Activated CD8-positive, alpha-beta memory T cell treated with anti-CD3 and anti-CD28 coated beads for 36 hours (primary cell): Measurements from ENCODE around the gene SULF2. TPM values are rescaled to one million over a fixed set of nuclear protein-coding genes. Genes with fewer than 3 reads are reported as not detected.

Experiments used
- CTCF ChIA-PET: fragments of 350-600 bp; sonication (Branson Sonifier 250); formaldehyde crosslinking; loops from one replicate; lab custom pipeline; 2021; ENCODE audit warnings: antibody characterized with exemption; lab: Charles Lee
- POLR2A ChIA-PET: fragments of 350-600 bp; sonication (Branson Sonifier 250); formaldehyde crosslinking; loops from one replicate; lab custom pipeline; 2021; ENCODE audit warnings: antibody characterized with exemption; lab: Charles Lee
- total RNA-seq, 2 experiments: library from RNA; stranded (reverse); gene quantifications; one replicate each; pipeline ENCODE4 v1.2.3, GENCODE V29; 2021

Gene SULF2
- total RNA-seq, 2 experiments from 2014 or later, result 0.78 to 1.5 TPM

DNA sequence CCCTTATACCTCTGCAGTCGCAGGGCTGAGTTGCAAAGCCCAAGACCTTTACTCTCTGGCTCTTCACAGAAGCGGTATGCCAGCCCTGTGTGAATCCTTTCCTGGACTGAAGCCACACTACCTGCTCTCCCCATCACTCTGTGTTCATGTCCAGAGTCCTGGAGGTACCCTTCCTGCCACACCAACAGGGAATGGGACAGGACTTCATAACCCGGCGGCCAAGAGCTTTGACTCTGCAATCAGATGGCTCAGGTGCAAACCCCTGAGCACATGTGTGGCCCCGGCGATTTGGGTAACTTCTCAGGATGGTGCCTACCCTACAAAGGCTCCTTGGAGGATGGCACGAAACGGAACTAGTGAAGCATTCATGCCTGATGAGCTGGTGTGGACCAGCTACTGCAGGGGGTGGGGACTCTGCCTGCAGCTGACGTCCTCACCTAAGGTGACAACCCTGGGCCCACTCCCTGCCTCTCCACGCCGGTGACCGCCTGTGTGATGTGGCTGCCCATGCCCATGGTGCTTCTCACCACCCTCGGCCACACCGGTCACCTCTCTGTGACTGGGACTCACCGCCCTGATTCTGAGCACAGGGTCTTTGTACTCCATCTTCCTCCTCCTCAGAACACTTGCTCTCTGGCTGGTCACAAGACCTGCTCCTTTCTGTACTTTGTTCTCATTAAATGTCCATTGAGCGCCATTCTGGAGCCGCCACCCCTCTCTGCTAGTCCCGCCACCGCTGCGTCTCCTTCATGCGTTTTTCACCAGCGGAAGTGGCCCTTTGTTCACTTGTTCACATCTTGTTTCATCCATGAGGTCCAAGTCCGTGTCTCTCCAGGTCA lies 116.7 kb downstream of the SULF2 start:
- ChIA-PET POLR2A (no interaction called here), CTCF (interaction anchor here (1.2 kb wide), 1 partner anchor 18 kb away, joined by 3 read pairs; no protein-coding TSS in a partner anchor)

DNA sequence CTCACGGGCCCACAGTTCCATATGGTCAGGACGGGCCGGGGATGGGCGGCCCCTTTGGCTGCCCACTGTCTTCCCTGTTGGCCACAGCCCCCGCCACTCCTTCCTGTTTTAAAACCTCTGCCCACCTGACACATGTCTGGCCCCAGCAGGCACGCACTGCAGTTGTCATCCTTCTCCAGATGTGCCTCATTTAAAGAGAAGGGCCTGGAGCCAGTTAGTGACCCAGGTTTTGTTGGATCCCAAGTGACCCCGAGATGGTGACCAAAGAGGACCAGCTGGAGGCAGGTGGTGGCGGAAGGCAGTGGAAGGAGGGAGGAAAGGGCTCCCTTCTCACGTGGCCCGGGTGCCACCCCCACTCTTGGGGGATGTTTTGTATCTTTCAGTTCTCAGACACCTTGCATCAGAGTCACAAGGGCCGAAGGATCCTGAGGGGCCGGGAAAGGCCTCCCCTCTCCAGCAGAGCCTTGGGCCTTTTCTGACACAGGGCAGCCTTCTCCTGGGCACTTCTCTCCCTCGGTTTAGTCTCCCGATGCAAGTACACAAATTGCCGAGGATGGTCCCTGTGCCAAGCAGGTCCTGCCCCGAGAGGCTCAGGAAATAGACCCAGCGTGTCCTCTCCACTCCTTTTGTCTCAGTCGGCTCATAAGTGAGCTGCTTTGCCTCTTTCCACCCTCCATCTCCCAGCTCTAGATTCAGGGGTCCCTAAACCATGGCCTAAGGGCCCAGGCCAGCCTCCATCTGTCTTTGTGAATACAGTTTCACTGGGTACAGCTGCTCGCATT lies 117.6 kb downstream of the SULF2 start:
- ChIA-PET CTCF (interaction anchor here (1.2 kb wide), 1 partner anchor 18 kb away, joined by 3 read pairs; no protein-coding TSS in a partner anchor), POLR2A (no interaction called here)

DNA sequence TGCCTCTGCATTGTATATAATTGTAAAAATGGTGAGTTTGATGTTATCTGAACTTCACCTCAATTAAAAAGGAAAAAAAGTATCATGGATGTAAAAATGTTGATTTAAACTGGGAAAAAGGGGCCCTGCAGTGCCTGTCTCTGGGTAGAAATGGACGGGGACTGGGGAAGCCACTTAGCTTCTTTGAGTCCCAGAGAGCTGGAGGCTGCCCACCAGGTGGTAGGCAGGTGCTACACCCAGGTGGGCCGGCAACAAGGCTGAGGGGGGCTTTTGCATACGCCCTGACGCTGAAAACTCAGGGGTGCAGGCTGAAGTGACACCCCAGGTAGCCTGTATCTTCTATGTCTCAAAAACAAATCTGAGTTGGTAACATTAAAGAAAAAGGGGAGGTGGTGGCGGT lies 118.2 kb downstream of the SULF2 start:
- CTCF ChIA-PET, result no interaction called here

DNA sequence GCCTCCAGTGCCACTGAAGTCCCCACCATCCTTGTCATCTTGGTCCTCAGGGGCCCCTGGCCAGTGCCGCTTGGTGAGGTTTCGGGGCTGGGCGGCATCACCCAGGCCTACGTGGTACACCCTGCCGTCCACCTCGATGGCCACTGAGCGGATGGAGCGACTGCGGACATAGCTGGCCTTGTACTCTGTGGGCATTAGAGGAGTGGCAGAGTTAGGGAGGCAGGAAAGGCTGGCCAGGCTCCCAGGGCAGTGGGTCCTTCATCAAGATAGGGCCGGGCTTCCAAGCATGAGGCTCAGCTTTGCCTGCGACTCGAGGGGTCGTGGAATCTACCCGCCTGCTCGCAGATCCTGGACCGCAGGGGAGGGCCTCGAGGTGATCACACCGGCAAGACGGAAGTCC lies 119.0 kb downstream of the SULF2 start:
- CTCF ChIA-PET, result no interaction called here

More for the DNA sequence above, 118.2 kb downstream of the SULF2 start:
- POLR2A ChIA-PET, result no interaction called here

DNA sequence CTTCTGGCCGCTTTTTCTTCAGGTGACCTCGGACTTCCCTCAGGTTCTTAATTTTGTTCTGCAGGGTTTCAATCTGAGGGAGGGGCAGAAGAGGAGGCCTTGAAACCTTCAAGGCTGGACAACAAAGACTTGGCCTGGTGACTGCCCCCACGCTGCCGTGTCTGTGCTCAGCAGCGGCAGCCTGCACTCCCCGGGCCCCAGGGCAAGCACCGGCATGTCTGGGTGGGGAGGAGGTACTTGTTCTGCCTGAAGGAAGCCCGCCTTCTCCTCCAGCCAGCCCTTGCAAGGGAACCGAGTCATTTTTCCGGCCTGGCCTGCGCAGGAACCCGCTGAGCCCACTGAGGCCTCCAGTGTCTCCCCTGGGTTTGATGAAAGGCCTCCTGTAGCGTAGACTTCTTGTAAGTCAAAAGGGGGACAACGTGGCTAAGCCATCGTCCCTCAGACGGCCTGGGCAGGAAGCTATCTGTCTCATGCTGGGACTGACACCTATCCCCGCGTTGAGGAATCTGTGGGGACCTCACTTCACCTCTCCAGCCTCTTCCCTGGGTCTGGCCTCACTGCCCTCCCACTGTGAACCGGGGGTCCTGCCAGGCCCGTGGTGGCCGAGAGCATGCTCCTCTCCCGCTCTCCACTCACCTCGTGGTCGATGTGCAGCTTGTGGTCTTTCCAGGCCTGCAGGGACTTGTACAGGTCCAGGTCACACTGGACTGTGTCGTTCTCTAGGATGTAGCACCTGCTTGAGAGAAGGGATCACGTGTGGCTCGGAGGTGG lies 119.9 kb downstream of the SULF2 start:
- CTCF ChIA-PET, result no interaction called here
- POLR2A ChIA-PET, result no interaction called here

More for the DNA sequence above, 119.0 kb downstream of the SULF2 start:
- POLR2A ChIA-PET, result interaction anchor here (0.5 kb wide), 1 partner anchor 11 kb away, joined by 6 read pairs; no protein-coding TSS in a partner anchor

DNA sequence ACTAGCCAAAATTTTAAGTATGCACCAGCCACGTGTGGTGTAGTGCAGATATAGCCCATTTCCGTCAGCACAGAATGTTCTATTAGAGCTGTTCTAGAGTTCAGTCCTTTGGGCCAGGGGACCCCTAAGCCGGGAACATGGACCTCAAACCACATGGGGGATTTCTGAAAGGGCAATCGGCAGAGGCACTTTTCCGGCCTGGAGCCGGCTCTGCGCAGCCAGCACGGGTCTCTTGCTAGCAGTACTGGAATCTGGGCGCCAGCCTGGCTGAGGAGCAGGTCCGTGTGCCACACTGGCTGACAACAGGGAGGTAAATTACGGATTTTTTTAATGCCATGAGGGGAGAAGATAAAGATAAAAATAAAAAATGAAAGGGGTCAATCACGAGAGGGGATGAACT lies 120.5 kb downstream of the SULF2 start:
- ChIA-PET POLR2A (no interaction called here), CTCF (interaction anchor here (1.2 to 1.4 kb wide), 3 partner anchors 10 to 469 kb away, joined by 3 to 8 read pairs (median 4); no protein-coding TSS in a partner anchor)

DNA sequence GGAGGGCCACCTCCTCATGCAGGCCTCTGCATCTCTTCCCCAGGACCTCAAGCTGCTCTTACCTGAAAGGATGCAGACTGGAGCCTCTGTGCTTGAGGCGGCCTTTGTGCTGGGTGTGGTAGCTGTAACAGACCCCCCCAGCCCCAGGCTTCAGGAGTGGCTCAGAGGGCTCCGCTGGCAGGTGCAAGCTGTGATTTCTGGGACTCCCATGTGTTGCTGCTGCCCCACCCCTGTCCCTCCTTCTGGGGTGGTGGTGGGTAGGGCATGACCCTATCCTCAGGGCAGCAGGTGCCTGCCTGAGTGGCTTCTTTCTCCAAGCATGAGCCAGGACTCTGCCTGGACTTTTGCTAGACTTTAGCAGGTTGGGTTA lies 121.2 kb downstream of the SULF2 start:
- POLR2A ChIA-PET, result no interaction called here
- CTCF ChIA-PET, result interaction anchor here (0.6 to 1.6 kb wide), 9 partner anchors 8 to 958 kb away, joined by 3 to 8 read pairs (median 4); no protein-coding TSS in a partner anchor

DNA sequence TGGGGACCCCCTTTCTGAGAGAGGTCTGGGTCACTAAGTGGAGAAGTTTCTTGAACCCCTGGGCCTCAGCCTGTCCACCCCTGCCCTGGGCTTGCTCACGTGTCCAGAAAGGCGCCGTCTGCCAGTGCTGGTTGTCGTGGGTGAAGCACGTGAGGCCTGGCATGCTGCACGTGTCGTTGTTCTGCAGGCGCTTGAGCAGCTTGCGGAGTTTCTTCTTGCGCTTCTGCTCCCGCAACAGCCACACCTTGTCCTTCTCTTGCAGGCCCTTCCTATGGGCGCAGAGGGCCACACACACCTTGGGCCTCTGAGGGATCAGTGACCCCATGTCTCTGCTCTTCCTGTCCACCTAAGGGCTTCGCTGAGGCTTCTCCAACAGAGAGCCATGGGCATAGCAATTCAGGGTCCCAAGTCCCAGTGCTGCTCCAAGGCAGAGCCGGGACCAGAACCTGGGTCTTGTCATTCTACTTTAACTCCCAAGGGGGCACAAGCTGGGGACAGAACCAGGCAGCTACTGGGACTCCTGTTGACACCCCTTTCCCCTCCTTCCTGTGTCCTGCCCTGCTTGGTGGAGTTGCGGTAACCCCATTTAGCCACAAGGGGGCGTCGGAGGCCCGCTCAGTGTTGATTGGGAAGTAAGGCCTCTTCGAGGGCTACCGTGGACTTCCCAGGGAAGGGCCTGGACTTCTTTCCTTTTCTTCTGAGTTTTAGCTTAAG lies 121.8 kb downstream of the SULF2 start:
- CTCF ChIA-PET, result interaction anchor here (0.9 to 1.6 kb wide), 8 partner anchors 9 to 959 kb away, joined by 3 to 8 read pairs (median 4); no protein-coding TSS in a partner anchor
- POLR2A ChIA-PET, result no interaction called here

DNA sequence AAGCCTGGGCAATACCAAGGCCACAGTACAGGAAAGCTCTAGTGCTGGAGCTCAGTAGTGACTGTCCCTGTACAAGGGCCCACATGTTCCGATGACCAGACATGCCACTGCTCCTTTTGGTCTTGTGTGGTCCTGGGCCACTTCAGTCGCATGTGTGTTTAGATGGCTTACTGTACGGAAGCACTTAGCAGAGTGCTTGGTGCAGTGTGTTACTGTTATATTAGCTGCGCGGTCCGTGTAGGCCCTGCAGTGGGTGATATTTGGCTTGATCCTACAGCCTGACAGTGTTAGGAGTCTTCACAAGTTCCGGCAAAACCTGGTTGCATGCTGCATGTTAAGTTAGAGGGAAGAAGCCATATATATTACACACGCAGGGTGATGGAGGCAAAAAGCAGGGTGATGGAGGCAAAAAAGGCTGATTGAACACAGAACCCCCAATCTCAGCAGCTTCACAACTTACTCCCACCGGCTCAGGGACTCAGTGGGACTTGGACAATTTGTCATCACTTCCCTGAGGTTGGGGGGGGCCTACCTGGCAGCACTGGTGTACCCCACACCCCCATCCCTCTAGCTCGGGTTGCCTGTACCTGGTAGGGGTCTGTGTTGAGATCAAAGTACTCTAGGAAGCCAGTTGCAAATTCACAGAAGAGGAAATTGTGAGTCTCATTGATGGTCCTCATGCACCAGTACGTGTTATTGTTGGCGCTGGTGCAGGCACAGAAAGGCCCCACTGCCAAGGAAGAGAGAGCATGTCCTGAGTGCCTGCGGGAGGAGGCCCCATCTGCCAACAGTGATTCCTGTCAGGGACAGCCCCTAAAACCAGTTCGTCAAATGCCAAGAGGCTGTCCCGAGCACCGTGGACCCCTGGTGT lies 122.6 kb downstream of the SULF2 start:
- ChIA-PET POLR2A (no interaction called here), CTCF (interaction anchor here (1.6 kb wide), 1 partner anchor 958 kb away, joined by 6 read pairs; no protein-coding TSS in a partner anchor)

DNA sequence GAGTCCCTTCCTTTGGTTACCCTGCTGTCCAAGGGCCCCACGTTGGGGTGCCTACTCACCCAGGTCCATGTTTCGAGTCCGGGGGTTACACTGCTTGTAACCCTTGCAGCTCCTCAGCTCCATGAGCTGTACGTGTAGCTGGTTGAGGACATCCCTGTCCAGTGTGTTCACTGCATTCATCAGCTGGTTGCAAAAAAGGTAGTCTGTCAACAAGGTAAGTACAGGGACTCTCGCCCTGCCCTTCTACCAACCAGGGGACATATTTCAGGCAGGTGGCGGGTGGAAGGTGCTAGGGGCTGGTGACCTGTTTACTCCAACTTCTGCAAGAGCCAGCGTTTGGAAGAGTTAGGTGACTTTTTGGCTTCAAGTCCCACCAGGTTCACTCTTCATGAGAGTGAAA lies 123.6 kb downstream of the SULF2 start:
- POLR2A ChIA-PET, result no interaction called here
- CTCF ChIA-PET, result no interaction called here

DNA sequence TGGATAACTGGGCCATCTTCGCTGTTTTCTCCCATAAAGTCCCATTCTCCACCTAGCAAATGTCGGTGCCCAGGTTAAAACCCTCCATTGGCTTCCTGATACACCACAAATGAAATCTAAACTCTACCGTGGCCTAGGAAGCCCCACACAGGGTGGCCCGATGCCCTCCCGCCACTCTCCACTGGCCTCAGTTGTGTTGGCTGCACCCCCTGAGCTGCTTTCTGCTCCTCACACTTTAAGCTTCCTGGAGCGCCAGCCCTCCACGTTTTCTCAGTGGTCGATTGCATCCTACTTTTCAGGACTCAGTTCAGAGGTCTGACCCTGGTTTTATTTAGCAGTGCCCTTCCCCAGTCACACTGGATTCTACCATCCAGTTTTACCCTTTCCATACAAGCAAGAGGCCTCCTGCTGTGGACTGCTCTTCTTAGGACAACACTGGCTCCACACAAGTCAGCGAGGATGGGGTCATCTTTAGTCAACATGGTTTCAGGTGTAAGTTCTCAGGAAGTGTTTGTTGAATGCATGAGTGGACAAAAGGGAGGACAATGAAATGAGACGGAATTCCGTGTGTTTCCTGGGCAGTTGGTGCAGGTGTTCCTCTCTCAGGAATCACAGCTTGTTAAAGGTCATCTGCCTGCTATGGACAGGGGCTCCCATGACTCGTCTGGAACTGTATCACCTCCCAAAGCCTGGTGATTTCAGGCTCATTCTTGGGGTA lies 124.1 kb downstream of the SULF2 start:
- CTCF ChIA-PET, result no interaction called here
- POLR2A ChIA-PET, result no interaction called here

DNA sequence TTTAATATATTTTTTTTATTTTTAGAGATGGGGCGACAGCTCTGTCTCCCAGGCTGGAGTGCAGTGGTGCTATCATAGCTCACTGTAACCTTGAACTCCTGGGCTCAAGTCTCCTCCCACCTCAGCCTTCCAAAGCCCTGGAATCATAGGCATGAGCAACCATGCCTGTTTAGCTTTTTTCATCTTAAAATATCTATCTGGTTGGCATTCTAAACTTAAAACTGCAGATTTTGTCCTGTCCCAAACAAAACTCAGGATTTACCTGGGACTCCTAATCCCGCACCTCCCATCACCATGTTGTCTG lies 124.7 kb downstream of the SULF2 start:
- ChIA-PET CTCF (no interaction called here), POLR2A (no interaction called here)

DNA sequence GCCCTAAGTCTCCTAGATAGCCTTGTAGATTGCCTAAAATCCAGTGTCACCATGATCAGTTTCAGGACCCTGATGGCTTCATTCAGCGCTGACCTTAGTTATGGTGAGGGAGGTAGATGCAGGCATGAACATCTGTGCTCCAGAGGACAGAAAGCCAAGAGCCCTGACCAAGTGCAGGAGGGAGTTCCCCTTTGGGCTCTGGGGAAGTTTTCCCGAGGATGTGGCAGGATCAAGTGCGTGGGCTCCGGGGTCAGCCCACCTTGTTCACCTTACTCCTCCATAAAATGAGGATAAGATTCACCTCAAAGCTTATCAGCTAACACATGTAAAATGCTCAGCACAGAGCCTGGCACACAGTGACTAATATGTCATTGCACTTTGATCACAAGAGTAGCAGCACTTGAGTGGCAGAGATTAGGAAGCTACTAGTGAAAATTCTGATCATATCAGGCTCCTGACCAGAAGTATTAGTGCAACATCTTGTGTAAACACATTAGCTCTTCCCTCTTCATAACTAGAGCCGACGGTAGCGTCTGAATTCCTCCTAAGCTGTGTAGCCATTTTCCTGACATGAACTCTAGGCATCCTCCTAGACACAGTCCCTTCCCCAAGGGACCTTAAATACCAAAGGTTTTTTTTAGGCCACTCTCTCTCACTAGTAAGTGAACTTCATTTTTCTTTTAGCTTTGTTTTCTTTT lies 125.2 kb downstream of the SULF2 start:
- POLR2A ChIA-PET, result interaction anchor here (0.6 kb wide), 1 partner anchor 390 kb away, joined by 11 read pairs; no protein-coding TSS in a partner anchor
- CTCF ChIA-PET, result no interaction called here

DNA sequence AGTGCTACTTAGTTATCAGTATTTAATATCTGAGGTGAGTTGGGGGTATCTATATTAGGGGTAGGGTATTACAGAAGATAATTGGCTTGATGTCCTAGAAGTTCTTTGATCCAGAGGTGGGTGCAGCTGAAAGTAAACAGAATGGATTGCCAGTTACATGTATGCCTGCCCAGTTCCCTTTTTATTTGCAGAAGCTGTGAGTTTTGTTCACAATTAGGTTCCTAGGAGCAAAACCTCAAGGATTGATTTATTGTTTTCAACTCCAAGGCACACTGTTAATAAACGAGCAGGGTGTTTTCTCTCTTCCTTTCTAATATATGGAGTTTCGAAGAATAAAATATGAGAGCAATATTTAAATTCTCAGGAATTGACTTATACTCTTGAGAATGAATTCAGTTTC lies 129.0 kb downstream of the SULF2 start:
- POLR2A ChIA-PET, result no interaction called here
- CTCF ChIA-PET, result no interaction called here

DNA sequence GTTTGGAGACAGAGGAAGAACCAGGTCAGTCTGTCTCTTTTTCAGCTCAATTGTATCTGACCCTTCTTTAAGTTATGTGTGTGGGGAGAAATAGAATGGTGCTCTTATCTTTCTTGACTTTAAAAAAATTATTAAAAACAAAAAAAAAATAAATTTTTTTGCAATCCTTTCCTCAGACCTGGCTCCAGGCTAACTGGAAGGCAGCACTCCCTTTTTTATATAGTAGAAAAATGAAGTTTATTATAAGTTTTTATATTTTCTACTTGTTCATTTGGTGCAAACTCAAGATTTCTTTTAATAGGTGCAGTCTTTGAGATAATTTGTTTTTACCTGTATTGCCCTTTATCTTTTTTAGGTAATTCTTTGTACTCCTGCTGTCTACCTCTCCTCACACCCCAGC lies 129.6 kb downstream of the SULF2 start:
- CTCF ChIA-PET, result no interaction called here
- POLR2A ChIA-PET, result no interaction called here

DNA sequence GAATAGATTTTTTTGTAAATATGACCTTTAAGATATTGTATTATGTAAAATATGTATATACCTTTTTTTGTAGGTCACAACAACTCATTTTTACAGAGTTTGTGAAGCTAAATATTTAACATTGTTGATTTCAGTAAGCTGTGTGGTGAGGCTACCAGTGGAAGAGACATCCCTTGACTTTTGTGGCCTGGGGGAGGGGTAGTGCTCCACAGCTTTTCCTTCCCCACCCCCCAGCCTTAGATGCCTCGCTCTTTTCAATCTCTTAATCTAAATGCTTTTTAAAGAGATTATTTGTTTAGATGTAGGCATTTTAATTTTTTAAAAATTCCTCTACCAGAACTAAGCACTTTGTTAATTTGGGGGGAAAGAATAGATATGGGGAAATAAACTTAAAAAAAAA lies 130.9 kb downstream of the SULF2 start:
- ChIA-PET POLR2A (no interaction called here), CTCF (interaction anchor here (0.7 kb wide), 1 partner anchor 99 kb away, joined by 3 read pairs; no protein-coding TSS in a partner anchor)

DNA sequence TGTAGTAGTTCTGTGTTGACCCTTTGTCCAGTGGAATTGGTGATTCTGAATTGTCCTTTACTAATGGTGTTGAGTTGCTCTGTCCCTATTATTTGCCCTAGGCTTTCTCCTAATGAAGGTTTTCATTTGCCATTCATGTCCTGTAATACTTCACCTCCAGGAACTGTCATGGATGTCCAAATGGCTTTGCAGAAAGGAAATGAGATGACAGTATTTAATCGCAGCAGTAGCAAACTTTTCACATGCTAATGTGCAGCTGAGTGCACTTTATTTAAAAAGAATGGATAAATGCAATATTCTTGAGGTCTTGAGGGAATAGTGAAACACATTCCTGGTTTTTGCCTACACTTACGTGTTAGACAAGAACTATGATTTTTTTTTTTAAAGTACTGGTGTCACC lies 131.4 kb downstream of the SULF2 start:
- POLR2A ChIA-PET, result no interaction called here
- CTCF ChIA-PET, result interaction anchor here (0.6 kb wide), 1 partner anchor 10 kb away, joined by 4 read pairs; no protein-coding TSS in a partner anchor
